Muscle of arm (tissue), 12 donors: ENCODE measurements around the gene KCNC3. TPM values are rescaled to one million over a fixed set of nuclear protein-coding genes. Genes with fewer than 3 reads are reported as not detected.

Source experiments
- DNase-seq: peaks from one replicate; pipeline ENCODE4 v3.0.0-alpha.2; 2013
- polyA plus RNA-seq, 12 donors: library from polyadenylated mRNA; unstranded; fragments of 120-200 nt; gene quantifications; one replicate each; pipeline ENCODE4 v1.2.1, GENCODE V29; 2013; ENCODE audit not compliant: insufficient read length in 12 of 12

The KCNC3 gene
- polyA plus RNA-seq, 12 donors, result 0.69 to 6.7 (median 1.2) TPM; not detected in 1

DNA sequence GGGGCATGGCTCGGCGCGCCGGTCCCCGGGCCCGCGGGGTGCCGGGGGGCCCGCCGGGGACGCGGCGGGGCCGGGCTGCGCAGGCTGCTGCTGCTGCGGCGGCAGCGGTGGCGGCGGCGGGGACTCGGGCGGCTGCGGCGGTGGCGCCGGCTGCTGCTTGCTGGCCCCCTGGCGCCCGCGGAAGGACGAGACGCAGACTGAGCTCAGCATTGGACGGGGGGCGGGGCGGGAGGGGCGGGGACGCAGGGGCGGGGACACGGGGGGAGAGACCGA, 368 bp downstream of the KCNC3 start:
- DNase-seq, result no peak

DNA sequence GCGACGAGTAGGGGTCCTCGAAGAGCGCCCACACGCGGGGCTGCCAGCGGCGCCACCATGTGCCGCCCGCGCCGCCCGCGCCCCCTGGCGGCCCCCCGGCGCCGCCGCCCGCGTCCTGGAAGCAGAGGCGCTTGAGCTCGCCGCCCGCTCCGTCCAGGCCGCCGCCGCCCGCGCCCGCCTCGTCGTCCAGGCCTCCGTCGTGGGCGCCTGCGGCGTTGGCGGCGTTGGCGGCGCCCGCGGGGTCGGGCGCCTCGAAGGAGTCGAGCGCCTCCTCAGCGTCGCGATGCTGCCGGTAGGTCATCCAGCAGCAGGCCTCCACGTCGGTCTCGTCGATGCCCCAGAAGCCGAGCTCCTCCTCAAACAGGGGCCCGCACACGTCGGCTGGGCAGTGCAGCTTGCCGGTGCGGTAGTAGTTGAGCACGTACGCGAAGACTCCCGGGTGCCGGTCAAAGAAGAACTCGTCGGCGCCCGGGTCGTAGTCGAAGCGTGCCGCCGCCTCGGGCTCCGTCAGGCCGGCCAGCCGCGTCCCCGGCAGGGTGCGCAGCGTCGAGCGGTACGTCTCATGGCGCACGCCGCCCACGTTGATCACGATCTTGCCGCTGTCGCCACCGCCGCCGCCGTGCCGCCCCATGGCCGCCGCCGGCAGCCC, 829 bp downstream of the KCNC3 start:
- DNase-seq, result no peak

DNA sequence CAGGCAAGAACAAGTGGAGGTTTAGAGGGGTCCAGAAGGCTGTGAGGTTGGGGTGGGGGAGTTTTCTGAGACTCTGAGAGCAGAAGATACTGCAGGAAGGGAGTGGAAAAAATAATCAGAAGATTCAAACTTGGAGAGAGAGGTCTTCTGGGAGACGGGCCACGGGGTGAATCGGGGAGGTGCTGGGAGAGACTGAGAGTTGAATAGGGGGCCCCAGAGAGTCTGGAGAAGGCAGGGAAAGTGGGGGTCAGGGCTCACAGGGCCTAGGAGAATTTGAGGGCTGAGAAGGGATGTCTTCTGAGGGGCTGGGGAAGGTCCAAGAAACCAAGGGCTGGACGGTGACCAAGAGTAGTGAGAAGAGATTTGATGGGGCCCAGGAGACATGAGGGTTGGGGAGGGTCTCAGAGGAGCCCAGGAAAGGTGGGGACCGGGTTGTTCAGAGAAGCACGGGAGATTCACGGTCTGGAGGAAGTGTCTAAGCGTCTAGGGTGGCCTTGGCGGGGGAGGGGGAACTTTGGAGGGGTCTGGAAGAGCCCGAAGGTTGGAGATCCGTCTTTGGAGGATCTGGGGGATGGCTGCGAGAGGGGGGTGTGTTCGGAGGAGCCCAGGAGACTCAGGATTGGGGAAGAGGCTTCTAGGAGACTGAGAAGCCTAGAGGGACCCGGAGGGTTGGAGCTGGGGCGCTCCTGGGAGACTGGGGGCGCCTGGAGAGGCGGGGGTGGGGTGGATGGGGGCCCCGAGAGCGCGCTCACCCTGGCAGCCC, 1.5 kb downstream of the KCNC3 start:
- DNase-seq, result no peak

DNA sequence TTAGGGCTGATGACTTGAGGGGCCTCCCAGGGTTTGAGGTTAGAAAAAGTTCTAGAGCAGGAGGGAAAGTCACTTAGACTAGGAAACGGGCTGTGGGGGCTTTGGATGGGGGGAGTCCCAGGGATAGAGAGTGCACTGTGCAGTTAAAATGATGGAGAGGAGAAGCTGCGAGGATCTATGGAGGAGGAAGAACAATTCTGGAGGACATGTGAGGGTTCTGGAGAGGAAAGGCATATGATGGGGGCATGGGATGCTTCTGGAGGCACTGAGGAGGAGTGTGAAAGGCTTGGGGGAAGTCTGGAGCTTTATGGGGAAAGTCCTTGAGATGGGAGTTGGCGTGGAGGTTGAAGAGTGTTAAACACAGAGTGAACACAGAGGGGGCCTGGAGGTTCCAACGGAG, 2.2 kb downstream of the KCNC3 start:
- DNase-seq, result no peak

DNA sequence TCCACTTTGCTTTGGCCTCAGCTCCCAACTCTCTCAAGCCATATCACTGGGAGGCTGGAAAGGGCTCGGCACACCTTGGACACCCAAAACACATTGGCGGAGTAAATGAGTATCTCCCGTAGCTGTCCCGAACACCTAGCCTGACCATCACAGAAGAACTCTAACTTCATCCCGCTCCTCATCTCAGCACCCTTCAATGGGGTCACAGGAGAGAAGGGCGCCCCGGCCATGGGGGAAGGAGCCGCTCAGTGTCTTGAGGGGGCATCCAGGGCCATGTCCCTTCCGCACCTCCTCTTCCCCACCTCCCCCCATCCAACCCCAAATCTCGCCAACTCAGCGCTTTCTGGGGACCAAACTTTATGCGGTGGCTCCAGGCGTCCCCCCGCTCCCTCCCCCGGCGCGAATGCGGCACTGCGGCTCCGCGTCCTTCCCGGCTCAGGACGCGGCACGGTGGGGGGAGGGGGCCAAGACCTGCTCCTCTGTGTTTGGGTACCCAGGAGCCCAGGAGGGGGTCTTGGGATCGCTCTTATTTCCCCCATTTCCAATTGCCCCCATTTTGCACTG, 3.0 kb downstream of the KCNC3 start:
- DNase-seq, result no peak

DNA sequence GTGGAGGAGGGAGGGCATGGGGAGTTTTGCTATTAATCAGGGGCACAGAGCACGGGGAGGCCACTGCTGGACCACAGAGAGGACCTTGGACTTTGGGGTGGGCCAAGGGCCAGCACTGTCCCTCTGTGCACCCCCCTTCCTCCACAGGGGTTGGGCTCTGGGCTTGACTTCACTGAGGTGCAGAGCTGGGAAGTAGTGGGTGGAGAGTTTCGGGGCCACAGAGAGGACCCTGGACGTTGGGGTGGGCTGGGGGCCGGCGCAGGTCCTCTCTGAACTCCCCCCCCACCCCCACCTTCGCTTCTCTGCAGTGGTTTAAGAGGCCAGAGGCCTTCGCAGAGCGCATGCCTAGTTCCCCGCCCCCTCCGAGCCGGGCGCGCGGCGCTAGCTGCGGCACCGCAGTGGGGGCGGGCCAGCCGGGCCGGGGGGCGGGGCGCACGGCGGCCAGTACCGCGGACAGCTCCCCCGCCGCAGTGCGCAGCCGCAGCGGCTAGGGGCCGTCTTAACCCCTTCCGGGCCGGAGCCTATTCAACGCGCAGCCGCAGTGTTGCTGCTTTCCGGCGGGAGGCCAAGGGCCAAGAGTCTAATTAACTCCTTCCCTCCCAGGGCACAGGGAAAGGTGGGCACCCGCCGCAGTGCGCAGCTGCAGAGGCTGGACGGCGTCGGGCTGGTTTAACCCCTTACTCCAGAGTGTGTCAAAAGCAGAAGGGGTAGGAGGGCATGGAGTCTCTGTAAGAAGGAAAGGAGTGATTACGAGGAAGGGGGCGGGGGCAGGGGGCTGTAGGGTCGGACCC, 3.7 kb downstream of the KCNC3 start:
- DNase-seq, result no peak

DNA sequence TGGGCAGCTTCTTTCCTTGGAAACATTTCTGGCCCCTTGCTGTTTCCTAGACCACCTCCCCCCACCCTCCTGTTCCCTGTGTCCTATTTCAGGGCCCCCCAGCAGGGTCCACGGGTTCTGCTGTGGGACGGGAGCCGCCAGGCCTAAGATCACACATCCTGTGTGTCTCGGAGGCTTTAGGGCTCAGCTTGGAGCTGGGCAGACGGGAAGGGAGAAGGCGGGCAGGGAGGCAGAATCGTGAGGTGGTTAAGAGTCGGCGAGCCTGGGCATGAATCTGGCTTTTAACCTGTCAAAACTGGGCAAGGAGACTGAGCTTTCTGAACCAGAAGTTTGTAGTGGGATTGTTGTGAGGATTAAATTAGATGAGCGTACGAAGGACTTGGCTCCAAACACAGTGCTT, 4.8 kb downstream of the KCNC3 start:
- DNase-seq, result no peak

DNA sequence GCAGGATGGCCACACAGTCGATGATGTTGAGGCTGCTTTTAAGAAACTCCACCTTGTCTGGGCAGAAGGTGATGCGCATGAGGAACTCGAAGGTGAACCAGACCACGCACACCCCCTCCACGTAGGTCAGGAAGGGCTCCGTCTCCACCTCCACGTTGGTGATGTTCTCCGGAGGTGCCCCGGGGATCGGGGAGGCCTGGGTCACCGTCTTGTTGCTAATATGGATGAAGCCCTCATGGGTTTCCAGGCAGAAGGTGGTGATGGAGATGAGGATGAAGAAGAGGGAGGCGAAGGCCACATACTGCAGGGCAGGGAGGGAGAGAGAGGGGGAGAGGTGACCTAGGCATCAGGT, 5.4 kb downstream of the KCNC3 start:
- DNase-seq, result no peak

DNA sequence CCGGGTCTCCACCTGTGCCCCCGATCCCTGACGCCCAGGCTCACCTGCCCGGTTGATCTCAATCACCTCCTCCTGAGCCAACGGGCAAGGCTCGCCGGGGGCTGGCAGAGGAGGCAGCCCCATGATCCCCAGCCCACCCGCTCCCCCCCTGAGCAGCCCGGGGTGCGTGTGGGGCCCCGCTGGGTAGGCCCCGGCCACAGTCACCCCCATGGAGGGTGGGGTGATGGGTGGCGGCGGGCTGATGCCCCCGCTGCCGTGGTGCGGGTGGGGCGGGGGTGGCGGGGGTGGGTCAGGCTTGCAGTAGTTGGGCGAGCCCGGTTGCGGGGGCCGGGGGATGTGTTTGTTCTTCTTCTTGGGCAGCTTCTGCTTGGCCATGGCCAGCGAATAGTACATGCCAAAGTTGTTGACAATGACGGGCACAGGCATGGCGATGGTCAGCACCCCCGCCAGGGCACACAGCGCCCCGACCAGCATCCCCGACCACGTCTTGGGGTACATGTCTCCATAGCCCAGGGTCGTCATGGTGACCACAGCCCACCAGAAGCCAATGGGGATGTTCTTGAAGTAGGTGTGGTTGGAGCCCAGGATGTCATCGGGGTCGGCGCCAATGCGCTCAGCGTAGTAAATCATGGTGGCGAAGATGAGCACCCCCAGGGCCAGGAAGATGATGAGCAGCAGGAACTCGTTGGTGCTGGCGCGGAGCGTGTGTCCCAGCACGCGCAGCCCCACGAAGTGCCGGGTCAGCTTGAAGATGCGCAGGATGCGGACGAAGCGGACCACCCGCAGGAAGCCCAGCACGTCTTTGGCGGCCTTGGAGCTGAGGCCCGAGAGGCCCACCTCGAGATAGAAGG, 6.0 kb downstream of the KCNC3 start:
- DNase-seq, result no peak

DNA sequence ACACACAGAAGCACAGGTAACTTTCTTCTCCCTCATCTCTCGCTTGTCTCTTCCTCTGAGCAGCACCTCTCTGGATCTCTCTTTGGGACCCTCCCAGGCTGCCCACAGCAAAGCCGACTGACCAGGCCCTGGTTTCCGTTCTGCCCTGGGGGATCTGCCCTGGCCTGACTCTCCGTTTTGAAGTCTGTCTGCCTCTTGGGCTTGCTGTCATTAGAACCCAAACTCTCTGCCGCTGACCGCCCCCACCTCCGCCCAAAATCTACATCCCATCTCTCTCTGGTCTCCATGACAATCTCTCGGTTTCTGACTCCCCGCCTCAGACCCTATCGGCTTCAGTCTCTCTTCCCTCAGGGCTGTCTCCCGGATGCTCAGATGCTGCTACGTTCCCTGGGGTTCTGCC, 6.9 kb downstream of the KCNC3 start:
- DNase-seq, result no peak

DNA sequence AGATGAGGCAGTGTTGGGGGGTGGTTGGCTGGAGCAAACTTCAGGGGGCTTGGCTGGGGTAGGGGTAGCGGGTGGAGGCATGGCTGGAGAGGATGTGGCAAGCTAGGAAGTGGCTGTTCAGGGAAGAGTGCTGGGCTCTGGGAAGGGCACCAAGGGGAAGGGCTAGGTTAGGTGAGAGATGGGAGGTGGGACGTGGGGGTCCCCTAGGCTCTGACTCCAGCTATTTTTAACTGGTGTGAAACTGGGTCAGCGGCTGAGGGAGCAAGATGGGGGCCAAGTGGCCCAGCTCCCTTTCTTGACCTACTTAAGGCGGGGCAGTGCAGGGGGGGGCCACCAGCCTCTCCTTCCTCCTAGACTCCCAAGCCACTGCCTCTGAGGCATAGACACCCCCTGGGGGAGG, 7.3 kb downstream of the KCNC3 start:
- DNase-seq, result no peak

DNA sequence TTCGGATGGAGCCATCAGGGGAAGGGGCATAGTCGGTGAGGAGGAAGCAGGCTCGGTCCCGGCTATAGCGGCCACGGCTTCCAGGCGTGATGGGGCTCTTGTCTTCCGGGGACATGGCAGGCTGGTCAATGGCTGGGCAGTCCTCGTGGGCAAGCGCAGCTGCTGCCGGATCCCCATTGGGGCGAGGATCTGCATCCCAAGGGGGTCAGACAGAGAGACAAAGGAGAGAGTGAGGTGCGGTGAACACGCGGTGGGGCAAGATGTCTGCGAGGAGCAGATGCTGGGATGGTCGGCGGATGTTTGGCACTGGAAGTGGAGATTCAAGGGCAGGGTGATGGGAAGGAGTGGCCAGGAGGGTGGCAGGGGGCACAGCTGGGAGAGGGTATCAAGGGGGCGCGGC, 8.6 kb downstream of the KCNC3 start:
- DNase-seq, result no peak

DNA sequence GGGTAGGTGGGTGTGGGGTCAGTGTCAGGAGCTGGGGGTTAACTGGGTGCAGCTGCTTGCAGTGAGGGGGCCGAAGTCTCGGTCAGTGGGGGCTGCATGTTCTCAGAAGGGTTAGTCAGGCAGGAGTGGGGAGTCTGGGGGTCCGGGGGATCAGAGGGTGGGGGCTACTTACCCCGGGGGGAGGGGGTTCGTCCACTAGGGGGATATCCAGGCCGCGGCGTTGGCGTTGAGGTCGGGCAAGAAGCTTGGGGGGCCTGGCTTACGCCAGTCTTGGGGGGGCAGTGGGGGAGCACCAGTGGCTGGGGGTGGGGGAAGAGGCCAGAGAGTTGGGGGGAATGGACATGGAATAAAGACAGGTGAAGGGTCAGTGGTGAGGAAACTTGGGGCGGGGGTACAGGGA, 9.1 kb downstream of the KCNC3 start:
- DNase-seq, result no peak

DNA sequence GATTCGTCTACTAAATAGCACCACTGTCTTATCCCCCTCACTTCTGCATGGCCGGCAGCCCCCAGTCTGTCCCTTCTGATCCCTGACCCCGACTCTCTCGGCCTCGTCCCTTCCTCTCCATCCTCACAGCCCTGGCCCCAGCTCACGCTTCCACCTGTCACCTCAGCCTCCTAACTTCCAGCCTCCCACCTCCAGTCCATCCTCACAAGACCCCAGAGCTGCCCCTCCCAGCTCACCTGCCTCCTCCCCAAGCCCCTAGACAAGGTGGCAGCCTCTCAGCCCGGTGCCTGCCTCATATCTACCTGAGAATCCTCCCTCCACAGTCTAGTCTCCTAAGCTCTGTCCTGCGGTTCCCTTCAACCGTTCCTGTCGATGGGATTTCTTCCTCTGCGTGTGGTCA, 10.0 kb downstream of the KCNC3 start:
- no peak for DNase-seq

DNA sequence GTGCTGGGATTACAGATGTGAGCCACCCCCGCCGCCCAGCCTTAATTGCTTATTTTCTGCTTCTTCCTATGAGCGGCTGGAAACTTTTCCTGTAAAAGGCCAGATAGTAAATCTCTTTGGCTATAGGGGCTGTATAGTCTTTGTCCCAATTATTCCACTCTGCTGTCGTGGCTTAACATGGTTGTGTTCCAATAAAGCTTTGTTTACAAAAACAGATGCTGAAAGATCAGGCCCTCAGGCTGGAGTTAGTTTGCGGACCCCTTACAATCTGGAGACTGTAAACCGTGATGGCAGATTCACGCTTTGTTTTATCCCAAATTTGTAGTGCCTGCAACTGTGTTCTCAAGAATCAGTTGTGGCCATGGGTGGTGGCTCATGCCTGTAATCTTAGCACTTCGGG, 10.7 kb downstream of the KCNC3 start:
- no peak for DNase-seq

DNA sequence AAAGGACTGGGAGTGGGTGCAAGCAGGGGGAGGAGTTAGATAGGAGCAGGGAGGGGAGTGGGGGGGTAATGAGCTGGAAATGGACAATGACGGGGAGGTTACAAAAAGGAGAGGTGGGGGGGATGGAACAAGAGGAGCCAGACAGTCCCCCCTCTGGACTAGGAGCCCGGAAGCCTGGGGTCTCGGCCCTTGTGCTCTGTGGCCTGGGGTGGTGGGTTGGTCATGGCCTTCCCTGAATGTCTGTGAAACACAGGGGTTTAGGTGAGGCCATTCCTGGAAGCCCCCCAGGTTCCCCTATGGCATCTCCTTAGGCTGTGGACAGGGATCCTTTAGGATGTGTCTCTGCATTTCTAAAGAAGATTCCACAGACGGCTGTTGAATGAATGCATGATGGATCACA, 12.1 kb downstream of the KCNC3 start:
- DNase-seq, result no peak

DNA sequence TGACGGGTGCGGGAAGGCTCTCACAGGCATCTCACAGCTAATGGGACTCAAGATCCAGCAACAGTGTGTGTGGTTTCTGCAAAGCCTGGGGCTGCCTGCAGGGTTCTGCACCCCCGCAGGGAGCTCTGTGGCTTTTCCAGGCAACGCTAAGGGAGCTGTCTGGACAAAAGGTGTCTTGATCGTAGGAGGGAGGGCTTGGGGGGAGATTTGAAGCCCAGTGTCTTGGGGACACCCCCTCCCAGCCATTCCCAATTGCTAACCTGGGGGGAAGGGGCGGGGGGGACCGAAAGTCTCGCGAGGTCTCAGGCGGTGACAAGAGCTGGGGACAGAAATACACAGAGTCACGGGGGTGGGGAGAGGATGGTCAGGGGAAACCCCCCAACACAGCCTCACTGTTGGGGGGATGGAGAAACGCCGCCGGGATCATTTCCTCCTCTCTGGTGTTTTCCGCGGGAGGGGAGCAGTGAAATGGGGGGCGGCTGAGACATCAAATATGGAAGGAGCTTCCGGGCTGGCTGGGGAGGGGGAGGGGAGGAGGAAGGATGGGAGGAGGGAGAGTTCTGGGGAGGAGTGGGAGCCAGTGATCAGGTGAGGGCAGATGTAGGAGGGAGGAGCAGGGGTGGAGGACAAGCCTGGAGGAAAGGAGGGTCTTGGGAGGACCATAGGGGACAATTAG, 13.3 kb downstream of the KCNC3 start:
- DNase-seq, result no peak

DNA sequence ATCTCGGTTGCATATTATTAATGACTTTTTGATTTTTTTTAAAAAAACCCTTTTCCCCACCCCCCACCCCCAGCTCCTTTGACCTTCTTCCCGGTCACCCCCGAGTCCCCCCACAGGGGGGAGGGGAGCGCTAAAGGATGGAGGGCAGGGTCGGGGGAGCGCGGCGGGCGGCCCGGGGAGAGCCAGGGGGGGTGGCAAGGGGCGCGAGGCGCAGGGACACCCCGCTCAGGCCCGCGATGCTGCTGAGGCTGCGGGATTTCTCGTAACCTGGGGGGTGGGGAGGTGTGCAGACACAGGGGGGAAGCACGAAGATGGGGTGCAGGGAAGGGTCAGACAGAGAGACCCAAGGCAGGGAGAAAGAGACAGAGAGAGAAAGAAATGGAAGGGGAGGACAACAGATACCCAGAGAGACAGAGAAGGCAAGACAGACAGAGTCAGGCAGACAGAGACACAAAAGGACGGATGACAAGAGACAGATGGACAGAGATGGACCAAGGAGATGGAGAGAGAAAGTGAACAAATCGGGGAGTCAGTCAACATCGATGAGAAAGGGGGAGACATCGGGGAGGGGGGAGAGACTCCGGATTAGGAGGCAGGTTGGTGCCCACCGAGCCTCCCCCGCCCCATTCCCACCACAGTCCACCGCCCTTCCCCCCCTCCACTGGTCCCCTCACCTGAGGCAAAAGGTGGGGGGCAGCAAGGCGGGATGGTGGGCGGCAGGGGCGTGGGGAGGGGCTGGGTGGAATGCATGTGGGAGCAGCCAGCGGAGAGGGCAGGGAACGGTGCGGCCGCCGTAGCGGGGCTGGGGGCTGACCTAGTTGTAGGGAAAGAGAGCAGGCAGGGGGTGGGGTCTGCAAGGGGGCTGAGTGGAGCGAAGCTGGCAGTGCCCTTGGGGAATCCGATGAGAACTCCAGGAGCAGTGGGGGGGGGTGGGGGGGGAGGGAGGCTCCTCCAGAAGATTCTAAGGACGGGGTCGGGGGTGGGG, 14.2 kb downstream of the KCNC3 start:
- DNase-seq, result no peak

DNA sequence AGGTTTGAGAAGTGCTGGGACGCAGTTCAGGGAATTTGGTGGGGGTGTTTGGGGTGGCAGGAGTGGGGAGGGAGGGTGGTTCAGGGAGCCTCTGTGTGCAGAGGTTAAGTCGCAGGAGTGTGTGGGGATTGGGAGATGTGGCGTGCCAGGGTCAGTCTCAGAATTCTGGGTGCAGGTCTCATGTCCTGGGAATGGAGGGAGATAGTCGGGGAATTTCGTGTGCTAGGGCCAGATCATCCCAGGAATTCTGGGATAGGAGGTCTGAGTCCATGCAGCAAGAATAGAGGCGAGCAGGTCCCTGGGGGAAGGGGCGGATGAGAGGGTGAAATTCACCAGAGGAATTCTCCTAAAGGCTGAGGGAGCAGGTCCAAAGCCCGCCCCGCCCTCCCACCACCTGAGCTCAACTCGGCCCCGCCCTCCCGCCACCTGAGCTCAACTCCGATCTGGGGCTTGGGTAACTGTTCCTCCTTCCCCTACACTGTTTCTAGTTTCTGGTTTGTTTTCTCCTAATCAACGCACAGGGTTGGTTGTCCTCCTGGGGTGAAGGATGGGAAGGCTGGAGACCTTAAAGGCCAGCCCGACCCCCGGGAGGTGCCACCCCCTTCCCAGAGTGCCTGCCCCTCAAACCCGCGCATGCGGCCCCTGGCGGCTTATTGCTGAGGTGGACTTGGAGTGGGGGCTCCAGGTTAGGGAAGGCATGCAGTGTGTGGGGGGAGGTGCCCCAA, 15.2 kb downstream of the KCNC3 start:
- no peak for DNase-seq
